MM.1S (cell line): ENCODE data around the gene STAT3.

Experiments
- DNase-seq: peaks from one replicate; pipeline ENCODE4 v3.0.0-alpha.2; 2015
- H2AFZ ChIP-seq: fragments of 300-600 bp; sonication (generic); 2 replicates; pipeline ENCODE4 v1.6.0; 2016; ENCODE audit warnings: antibody characterized with exemption, low read length
- H3F3A ChIP-seq: fragments of 300-600 bp; sonication (generic); 2 replicates; pipeline ENCODE4 v1.6.1; 2016; ENCODE audit warnings: mild to moderate bottlenecking, antibody characterized with exemption, low read length, moderate library complexity, mixed read lengths; ENCODE audit not compliant: insufficient read depth
- H3K27ac ChIP-seq: fragments of 300-600 bp; sonication (generic); 2 replicates; pipeline ENCODE4 v1.5.1; 2016; ENCODE audit warnings: mild to moderate bottlenecking, low read length
- H3K27me3 ChIP-seq: fragments of 300-600 bp; sonication (generic); replicated peaks from 2 replicates; pipeline ENCODE4 v1.6.0; 2016; ENCODE audit warnings: low read length; ENCODE audit not compliant: insufficient read depth
- H3K36me3 ChIP-seq: fragments of 300-600 bp; sonication (generic); replicated peaks from 2 replicates; pipeline ENCODE4 v1.6.1; 2016; ENCODE audit warnings: mild to moderate bottlenecking, low read length, mixed read lengths; ENCODE audit not compliant: insufficient read depth
- H3K4me1 ChIP-seq: fragments of 300-600 bp; sonication (generic); 2 replicates; pipeline ENCODE4 v1.6.1; 2016; ENCODE audit warnings: low read length, mixed read lengths
- H3K4me2 ChIP-seq: fragments of 300-600 bp; sonication (generic); 2 replicates; pipeline ENCODE4 v1.6.0; 2016; ENCODE audit warnings: low read depth, low read length
- H3K4me3 ChIP-seq: fragments of 300-600 bp; sonication (generic); 2 replicates; pipeline ENCODE4 v1.5.1; 2016; ENCODE audit warnings: low read length, mixed read lengths
- H3K79me2 ChIP-seq: fragments of 300-600 bp; sonication (generic); 2 replicates; pipeline ENCODE4 v1.6.1; 2016; ENCODE audit warnings: mixed run types, low read length, mixed read lengths
- H3K9ac ChIP-seq: fragments of 300-600 bp; sonication (generic); 2 replicates; pipeline ENCODE4 v1.6.1; 2016; ENCODE audit warnings: low read length, mixed read lengths
- H3K9me2 ChIP-seq: fragments of 300-600 bp; sonication (generic); replicated peaks from 2 replicates; pipeline ENCODE4 v1.6.1; 2016; ENCODE audit warnings: mild to moderate bottlenecking, low read length, mixed read lengths; ENCODE audit not compliant: insufficient read depth
- H3K9me3 ChIP-seq: fragments of 300-600 bp; sonication (generic); replicated peaks from 2 replicates; pipeline ENCODE4 v1.6.1; 2016; ENCODE audit warnings: mild to moderate bottlenecking, low read length, mixed read lengths; ENCODE audit not compliant: insufficient read depth
- H4K20me1 ChIP-seq: fragments of 300-600 bp; sonication (generic); 2 replicates; pipeline ENCODE4 v1.6.1; 2016; ENCODE audit warnings: mild to moderate bottlenecking, low read length, moderate library complexity, mixed read lengths; ENCODE audit not compliant: insufficient read depth
- EZH2 ChIP-seq: fragments of 300-600 bp; sonication (generic); optimal IDR thresholded peaks from 2 replicates; pipeline ENCODE3; 2017; ENCODE audit warnings: low read depth, mild to moderate bottlenecking, antibody characterized with exemption, low read length, mixed read lengths
- EZH2phosphoT487 ChIP-seq: fragments of 300-600 bp; sonication (generic); IDR thresholded peaks from 2 replicates; pipeline ENCODE4 v1.6.1; 2018; ENCODE audit warnings: antibody characterized with exemption, low read length
- TF ChIP-seq, protein P1 (sequence below): fragments of 300-600 bp; sonication (generic); IDR thresholded peaks from 2 replicates; pipeline ENCODE4 v1.5.1; 2016; ENCODE audit warnings: antibody characterized with exemption, low read length, mixed read lengths

The STAT3 gene

DNA sequence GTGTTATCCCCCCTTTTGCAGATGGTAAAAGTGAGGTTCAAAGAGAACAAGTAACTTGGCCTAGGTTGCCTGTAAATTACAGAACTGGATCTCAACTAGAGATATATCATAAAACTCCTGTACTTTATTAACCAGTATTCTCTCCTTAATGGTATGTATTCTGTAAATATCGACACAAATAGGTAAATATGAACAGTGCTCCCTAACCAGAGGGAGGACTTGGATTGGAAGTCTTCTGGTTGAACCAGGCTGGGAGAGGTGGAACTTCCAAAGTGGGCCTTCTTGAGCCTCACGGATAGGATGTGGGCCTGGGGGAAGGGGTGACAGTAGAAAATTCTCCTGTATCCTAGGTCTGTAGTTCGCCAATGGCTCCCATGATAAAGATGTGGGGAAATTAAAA lies 92.2 kb downstream of the STAT3 start:
- H3K27me3 ChIP-seq, result no peaks in the 10 kb centered on the region
- H3K79me2 ChIP-seq, result no peaks in the 10 kb centered on the region
- DNase-seq, result no peak
- no peaks in the 10 kb centered on the region for H3K4me1 ChIP-seq
- no peaks in the 10 kb centered on the region for H3F3A ChIP-seq
- no peak overlapping the region for H3K9ac ChIP-seq
- H3K27ac ChIP-seq, result no peak overlapping the region
- H3K9me3 ChIP-seq, result no peaks in the 10 kb centered on the region
- no peak overlapping the region for H3K4me2 ChIP-seq
- H3K36me3 ChIP-seq, result no peaks in the 10 kb centered on the region
- H3K4me3 ChIP-seq, result no peak overlapping the region
- no peaks in the 10 kb centered on the region for H3K9me2 ChIP-seq
- H2AFZ ChIP-seq, result no peak overlapping the region
- H4K20me1 ChIP-seq, result no peaks in the 10 kb centered on the region
- TF ChIP-seq EZH2, result no peak

DNA sequence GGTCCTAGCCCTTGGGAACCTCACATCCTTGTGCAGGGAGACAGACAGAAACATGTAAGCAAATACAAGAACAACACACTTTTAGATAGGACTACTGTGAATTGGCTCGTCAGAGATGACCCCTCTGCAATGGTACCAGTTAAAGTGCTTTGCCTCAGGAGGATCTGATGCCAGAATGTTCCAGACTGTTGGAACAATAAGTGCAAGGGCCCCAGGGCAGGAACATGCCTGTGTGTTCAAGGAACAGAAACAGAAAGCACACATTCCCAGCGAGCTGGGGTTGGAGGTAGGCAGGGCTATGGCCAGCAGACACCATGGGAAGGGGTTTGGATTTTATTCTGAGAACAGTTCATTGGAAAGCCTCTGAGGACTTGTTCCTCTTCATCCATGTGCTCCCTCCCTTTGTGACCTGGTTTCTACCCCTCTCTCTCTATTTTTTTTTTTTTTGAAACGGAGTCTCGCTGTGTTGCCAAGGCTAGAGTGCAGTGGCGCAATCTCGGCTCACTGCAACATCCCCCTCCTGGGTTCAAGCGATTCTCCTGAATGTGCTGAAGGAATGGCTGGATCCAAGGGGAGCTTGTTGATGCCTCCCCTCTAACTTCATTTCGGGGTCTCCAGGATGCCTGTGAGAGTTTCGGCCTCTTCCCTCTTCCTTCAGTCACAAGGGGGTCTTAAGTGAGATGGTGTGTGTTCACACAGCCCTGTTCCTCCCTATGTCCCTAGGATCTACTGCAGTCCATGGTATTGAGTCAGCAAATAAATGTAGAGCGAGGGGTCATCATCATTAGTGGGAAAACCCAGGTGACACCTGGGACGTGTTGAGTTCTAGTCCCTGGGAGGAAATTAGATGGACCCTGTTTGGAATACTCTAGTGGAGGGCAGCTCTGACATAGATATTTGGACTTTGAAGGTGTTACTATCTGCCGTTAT lies 93.5 kb downstream of the STAT3 start:
- Histone ChIP-seq H3K4me2 (no peak overlapping the region), H4K20me1 (no peaks in the 10 kb centered on the region), H3K4me1 (no peaks in the 10 kb centered on the region), H3K27me3 (no peaks in the 10 kb centered on the region), H3K9me3 (no peaks in the 10 kb centered on the region), H3K4me3 (no peak overlapping the region), H3F3A (no peaks in the 10 kb centered on the region), H2AFZ (no peak overlapping the region), H3K9me2 (no peaks in the 10 kb centered on the region), H3K36me3 (no peaks in the 10 kb centered on the region), H3K27ac (no peak overlapping the region), H3K9ac (no peak overlapping the region), H3K79me2 (no peaks in the 10 kb centered on the region)
- no peak for TF ChIP-seq EZH2phosphoT487
- TF ChIP-seq, protein P1, sequence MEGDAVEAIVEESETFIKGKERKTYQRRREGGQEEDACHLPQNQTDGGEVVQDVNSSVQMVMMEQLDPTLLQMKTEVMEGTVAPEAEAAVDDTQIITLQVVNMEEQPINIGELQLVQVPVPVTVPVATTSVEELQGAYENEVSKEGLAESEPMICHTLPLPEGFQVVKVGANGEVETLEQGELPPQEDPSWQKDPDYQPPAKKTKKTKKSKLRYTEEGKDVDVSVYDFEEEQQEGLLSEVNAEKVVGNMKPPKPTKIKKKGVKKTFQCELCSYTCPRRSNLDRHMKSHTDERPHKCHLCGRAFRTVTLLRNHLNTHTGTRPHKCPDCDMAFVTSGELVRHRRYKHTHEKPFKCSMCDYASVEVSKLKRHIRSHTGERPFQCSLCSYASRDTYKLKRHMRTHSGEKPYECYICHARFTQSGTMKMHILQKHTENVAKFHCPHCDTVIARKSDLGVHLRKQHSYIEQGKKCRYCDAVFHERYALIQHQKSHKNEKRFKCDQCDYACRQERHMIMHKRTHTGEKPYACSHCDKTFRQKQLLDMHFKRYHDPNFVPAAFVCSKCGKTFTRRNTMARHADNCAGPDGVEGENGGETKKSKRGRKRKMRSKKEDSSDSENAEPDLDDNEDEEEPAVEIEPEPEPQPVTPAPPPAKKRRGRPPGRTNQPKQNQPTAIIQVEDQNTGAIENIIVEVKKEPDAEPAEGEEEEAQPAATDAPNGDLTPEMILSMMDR, result no peak
- no peak for TF ChIP-seq EZH2
- no peak for DNase-seq

DNA sequence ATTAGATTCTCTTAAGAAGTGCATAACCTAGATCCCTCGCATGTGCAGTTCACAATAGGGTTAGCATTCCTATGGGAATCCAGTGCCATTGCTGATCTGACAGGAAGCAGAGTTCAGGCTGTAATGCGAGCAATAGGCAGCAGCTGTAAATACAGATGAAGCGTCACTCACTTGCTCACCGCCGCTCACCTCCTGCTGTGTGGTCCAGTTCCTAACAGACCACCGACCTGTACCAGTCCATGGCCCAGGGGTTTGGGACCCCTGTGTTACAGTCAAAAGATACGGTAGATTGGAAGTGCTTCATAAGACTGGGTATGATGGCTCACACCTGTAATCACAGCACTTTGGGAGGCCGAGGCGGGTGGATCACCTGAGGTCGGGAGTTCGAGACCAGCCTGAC lies 97.1 kb downstream of the STAT3 start:
- H3K27me3 ChIP-seq, result peaks cover 15% of the 10 kb centered on the region
- H3K4me3 ChIP-seq, result no peak overlapping the region
- H3K79me2 ChIP-seq, result no peaks in the 10 kb centered on the region
- H3K27ac ChIP-seq, result no peak overlapping the region
- no peaks in the 10 kb centered on the region for H3F3A ChIP-seq
- TF ChIP-seq, protein P1, result no peak
- TF ChIP-seq EZH2 (no peak), EZH2phosphoT487 (no peak)
- no peaks in the 10 kb centered on the region for H3K9me3 ChIP-seq
- no peaks in the 10 kb centered on the region for H3K4me1 ChIP-seq
- no peak overlapping the region for H3K4me2 ChIP-seq
- H2AFZ ChIP-seq, result no peak overlapping the region
- no peaks in the 10 kb centered on the region for H3K36me3 ChIP-seq
- no peak for DNase-seq
- H3K9me2 ChIP-seq, result no peaks in the 10 kb centered on the region
- no peak overlapping the region for H3K9ac ChIP-seq
- no peaks in the 10 kb centered on the region for H4K20me1 ChIP-seq

DNA sequence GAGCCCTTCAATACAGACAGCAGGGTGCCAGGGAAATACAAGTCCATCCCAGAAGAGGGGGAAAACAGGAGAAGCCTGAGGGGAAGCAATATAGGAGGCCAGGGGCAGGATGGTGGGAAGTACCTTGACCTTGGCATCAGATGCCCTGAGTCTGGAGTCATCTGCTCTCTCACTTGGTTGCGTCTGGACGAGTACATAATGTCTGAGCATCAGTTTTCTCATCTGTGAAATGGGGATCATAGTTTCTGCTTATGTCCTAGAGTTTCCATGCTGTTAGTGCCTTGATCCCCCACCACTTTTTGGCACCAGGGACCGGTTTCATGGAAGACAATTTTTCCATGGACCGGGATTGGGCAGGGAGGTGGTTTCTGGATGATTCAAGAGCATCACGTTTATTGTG lies 97.7 kb downstream of the STAT3 start:
- no peak overlapping the region for H3K4me2 ChIP-seq
- H3K4me3 ChIP-seq, result no peak overlapping the region
- no peaks in the 10 kb centered on the region for H3K4me1 ChIP-seq
- H3K36me3 ChIP-seq, result no peaks in the 10 kb centered on the region
- TF ChIP-seq EZH2 (no peak), EZH2phosphoT487 (no peak)
- TF ChIP-seq, protein P1, result no peak
- no peaks in the 10 kb centered on the region for H4K20me1 ChIP-seq
- no peaks in the 10 kb centered on the region for H3K9me2 ChIP-seq
- DNase-seq, result no peak
- no peaks in the 10 kb centered on the region for H3K9me3 ChIP-seq
- H3K27me3 ChIP-seq, result peaks cover 15% of the 10 kb centered on the region
- no peak overlapping the region for H3K9ac ChIP-seq
- H3K27ac ChIP-seq, result no peak overlapping the region
- H2AFZ ChIP-seq, result no peak overlapping the region
- no peaks in the 10 kb centered on the region for H3K79me2 ChIP-seq
- H3F3A ChIP-seq, result no peaks in the 10 kb centered on the region
